DOHH2 (cell line): Measurements from ENCODE around the gene CCDC6.

ENCODE experiments used
- EZH2phosphoT487 ChIP-seq: fragments of 200-600 bp; sonication (generic); IDR thresholded peaks from 2 replicates; pipeline ENCODE4 v1.6.1; 2017; ENCODE audit warnings: borderline replicate concordance, mild to moderate bottlenecking, antibody characterized with exemption, low read length, moderate library complexity, mixed read lengths
- TF ChIP-seq, protein P1 (sequence below): fragments of 200-600 bp; sonication (generic); IDR thresholded peaks from one replicate; pipeline ENCODE4 v1.5.1; 2014; ENCODE audit warnings: antibody characterized with exemption, mild to moderate bottlenecking, low read depth, low read length; ENCODE audit not compliant: poor library complexity, severe bottlenecking

DNA sequence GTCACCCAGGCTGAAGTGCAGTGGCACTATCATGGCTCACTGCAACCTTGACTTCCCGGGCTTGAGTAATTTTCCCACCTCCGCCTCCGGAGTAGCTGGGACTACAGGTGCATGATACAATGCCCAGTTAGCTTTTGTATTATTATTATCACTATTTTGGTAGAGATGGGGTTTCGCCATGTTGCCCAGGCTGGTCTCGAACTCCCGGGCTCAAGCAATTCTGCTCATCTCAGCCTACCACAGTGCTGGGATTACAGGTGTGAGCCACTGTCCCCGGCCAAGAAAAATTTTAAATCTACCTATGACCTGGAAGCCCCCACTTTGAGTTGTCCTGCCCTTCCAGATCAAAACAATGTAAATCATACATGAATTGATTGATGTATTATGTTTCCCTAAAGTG is 38.8 kb downstream of the CCDC6 start:
- TF ChIP-seq, protein P1, sequence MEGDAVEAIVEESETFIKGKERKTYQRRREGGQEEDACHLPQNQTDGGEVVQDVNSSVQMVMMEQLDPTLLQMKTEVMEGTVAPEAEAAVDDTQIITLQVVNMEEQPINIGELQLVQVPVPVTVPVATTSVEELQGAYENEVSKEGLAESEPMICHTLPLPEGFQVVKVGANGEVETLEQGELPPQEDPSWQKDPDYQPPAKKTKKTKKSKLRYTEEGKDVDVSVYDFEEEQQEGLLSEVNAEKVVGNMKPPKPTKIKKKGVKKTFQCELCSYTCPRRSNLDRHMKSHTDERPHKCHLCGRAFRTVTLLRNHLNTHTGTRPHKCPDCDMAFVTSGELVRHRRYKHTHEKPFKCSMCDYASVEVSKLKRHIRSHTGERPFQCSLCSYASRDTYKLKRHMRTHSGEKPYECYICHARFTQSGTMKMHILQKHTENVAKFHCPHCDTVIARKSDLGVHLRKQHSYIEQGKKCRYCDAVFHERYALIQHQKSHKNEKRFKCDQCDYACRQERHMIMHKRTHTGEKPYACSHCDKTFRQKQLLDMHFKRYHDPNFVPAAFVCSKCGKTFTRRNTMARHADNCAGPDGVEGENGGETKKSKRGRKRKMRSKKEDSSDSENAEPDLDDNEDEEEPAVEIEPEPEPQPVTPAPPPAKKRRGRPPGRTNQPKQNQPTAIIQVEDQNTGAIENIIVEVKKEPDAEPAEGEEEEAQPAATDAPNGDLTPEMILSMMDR = no peak
- TF ChIP-seq EZH2phosphoT487 = no peak
